Upper lobe of left lung (tissue), 4 donors: ENCODE results near the gene ROR2.

Source experiments
- CTCF ChIP-seq, 6 experiments: fragments of 450-650 bp in 4 of 6; fragments of 200-600 bp in 2 of 6; sonication (generic) in 2 of 6; IDR thresholded peaks; one replicate each; pipeline ENCODE4 v1.5.1; 2016 to 2019; ENCODE audit warnings: antibody characterized with exemption in 6 of 6
- EP300 ChIP-seq, 4 donors: sonication (generic); formaldehyde crosslinking; IDR thresholded peaks; one replicate each; pipeline ENCODE4 v1.5.1; 2017; ENCODE audit warnings: antibody characterized with exemption in 4 of 4, control low read depth in 2 of 4
- POLR2A ChIP-seq, 4 donors: fragments of 450-650 bp; IDR thresholded peaks; one replicate each; pipeline ENCODE4 v1.5.1; 2016 to 2017; ENCODE audit warnings: antibody characterized with exemption in 4 of 4, mild to moderate bottlenecking in 2 of 4
- POLR2AphosphoS5 ChIP-seq, 2 donors: sonication (generic); formaldehyde crosslinking; IDR thresholded peaks; one replicate each; pipeline ENCODE4 v1.5.1; 2017; ENCODE audit warnings: antibody characterized with exemption in 2 of 2

DNA sequence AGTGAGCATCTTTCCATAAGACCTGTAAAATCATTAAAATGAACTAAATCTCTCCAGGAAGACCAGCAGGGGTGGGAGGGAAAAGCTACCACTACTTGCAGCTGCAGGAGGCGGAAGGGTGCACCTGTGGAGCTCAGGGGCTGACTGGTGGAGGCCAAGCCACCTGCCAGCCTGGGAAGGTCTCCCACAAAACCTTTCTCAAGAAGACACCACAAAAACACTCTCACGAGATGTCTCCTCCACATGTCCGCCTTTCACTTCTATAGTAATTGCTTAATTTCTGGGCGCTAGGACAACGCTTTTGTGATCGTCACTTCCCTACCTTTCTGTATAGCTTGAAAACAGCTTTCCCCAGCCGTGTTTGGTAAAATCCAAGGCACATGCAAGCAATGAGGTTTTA, 114.4 kb downstream of the ROR2 start:
- no peak for TF ChIP-seq CTCF (IDR thresholded peaks at IDR 0.05)
- no peak for TF ChIP-seq POLR2A (IDR thresholded peaks at IDR 0.05)
- no peak for TF ChIP-seq EP300 (IDR thresholded peaks at IDR 0.05)
- no peak for TF ChIP-seq POLR2AphosphoS5 (IDR thresholded peaks at IDR 0.05)
